Measurements from ENCODE around the gene PCYT2. TPM values are rescaled to one million over a fixed set of nuclear protein-coding genes. Genes with fewer than 3 reads are reported as not detected.

The PCYT2 gene
- total RNA-seq, 1 donor from 2014 or later, result 40.4 TPM

GRCh38 chr17:81902023-81902652 lies 9.1 kb downstream of the PCYT2 start, which contains the start of gene NPB:
Gene NPB, plus strand, starts transcription at chr17:81902238. Its CDS starts 40 bp downstream, at chr17:81902278.
- DNase-seq (ENCODE audit: low read depth in 2 of 2), result peak in 1 of 2 donors; percentile 38

- DNase-seq (ENCODE audit: low read depth in 2 of 2), result no peak
These were observed 9.8 kb downstream of the PCYT2 start for GRCh38 chr17:81901167-81902022.

GRCh38 chr17:81900181-81900820 lies 10.9 kb downstream of the PCYT2 start:
- DNase-seq (ENCODE audit: low read depth in 2 of 2), result no peak

GRCh38 chr17:81899514-81900166 lies 11.6 kb downstream of the PCYT2 start:
- DNase-seq (ENCODE audit: low read depth in 2 of 2), result no peak

GRCh38 chr17:81898885-81899284 lies 12.3 kb downstream of the PCYT2 start:
- DNase-seq (ENCODE audit: low read depth in 2 of 2), result no peak

- DNase-seq (ENCODE audit: low read depth in 2 of 2), result no peak
These were observed 13.0 kb downstream of the PCYT2 start for GRCh38 chr17:81898029-81898866.

GRCh38 chr17:81895400-81895799 lies 15.8 kb downstream of the PCYT2 start:
- no peak for DNase-seq (ENCODE audit: low read depth in 2 of 2)

- DNase-seq (ENCODE audit: low read depth in 2 of 2), result no peak
These were observed 20.0 kb downstream of the PCYT2 start for GRCh38 chr17:81891303-81891552.

- peak in 1 of 2 donors; percentile 51 for DNase-seq (ENCODE audit: low read depth in 2 of 2)
These were observed 20.5 kb downstream of the PCYT2 start for GRCh38 chr17:81890447-81891302.

GRCh38 chr17:81889602-81890001 lies 21.6 kb downstream of the PCYT2 start:
- no peak for DNase-seq (ENCODE audit: low read depth in 2 of 2)

GRCh38 chr17:81888988-81889595 lies 22.1 kb downstream of the PCYT2 start:
- DNase-seq (ENCODE audit: low read depth in 2 of 2), result no peak

- DNase-seq (ENCODE audit: low read depth in 2 of 2), result no peak
These were observed 22.9 kb downstream of the PCYT2 start for GRCh38 chr17:81888105-81888987.

- DNase-seq (ENCODE audit: low read depth in 2 of 2), result peak in 1 of 2 donors; percentile 17
These were observed 25.2 kb downstream of the PCYT2 start for GRCh38 chr17:81885869-81886548.

- DNase-seq (ENCODE audit: low read depth in 2 of 2), result no peak
These were observed 25.7 kb downstream of the PCYT2 start for GRCh38 chr17:81885454-81885853.

- no peak for DNase-seq (ENCODE audit: low read depth in 2 of 2)
These were observed 26.2 kb downstream of the PCYT2 start for GRCh38 chr17:81884968-81885367.

- DNase-seq (ENCODE audit: low read depth in 2 of 2), result no peak
These were observed 26.7 kb downstream of the PCYT2 start for GRCh38 chr17:81884520-81884919.

GRCh38 chr17:81879121-81879520 lies 32.1 kb downstream of the PCYT2 start:
- no peak for DNase-seq (ENCODE audit: low read depth in 2 of 2)

- no peak for DNase-seq (ENCODE audit: low read depth in 2 of 2)
These were observed 32.9 kb downstream of the PCYT2 start for GRCh38 chr17:81878294-81878693.

Measured in dermis microvascular lymphatic vessel endothelial cell (primary cell).